Erythroblast (primary cell): ENCODE results near the gene MAN1B1.

Experiments
- DNase-seq, 2 experiments: peaks; one replicate each; lab custom pipeline; 2025; lab: John Stamatoyannopoulos, UW
- GATA1 ChIP-seq: IDR thresholded peaks from 2 replicates; pipeline ENCODE4 v1.6.1; 2011; ENCODE audit warnings: low read depth, mild to moderate bottlenecking, control low read depth, low read length, moderate library complexity
- POLR2A ChIP-seq: IDR thresholded peaks from 2 replicates; pipeline ENCODE4 v1.6.1; 2011; ENCODE audit warnings: mild to moderate bottlenecking, low read length

MAN1B1 gene

DNA sequence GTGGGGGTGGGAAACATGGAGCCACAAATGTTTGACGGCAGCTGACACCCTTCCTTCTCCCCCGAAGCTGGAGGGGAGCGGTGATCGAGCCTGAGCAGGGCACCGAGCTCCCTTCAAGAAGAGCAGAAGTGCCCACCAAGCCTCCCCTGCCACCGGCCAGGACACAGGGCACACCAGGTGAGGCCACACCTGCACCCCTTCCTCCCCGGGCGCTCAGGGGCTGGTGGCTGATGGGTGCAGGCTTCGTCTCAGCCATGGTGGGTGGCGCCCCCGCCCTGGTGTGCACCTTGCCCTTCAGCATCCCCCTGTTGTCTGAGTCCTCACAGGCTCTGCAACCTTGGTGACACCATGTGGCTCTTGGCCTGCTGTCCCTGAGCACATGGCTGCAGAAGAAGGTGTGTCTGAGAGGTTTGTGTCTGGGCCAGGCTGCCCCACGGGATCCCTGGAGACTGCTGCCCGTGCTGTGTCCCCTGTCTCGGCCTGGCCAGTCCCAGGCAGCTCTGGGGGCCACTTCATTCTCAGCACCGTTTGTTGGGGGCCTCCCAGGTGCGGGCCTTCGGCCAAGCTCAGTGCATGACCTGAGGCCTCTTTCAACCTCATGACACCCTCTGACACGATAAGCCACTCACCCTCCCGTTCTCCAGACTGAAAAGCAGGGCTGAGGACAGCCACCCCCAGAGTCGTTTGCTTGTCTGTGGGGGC is 11.1 kb downstream of the MAN1B1 start:
- no peak for DNase-seq
- TF ChIP-seq POLR2A (no peak), GATA1 (no peak)

DNA sequence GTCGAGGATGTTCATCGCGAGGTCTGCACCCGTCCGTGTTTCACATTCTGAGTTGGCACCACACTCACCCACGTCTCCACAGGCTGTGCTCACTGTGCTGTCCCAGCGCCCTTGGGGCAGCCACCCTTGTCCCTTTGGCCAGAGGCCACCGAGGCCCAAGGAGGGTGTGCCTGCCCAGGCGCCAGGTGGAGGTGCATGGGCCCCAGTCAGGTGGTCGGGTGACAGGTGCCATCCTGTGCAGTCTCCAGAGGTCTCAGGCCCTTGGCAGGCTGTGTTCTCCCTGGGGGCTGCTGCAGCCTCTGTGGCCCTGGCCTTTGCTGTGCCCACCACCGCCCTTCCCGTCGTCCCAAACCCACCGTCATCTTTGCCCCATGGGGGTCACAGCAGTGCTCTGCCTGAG is 12.4 kb downstream of the MAN1B1 start:
- TF ChIP-seq GATA1, result no peak
- TF ChIP-seq POLR2A, result no peak

DNA sequence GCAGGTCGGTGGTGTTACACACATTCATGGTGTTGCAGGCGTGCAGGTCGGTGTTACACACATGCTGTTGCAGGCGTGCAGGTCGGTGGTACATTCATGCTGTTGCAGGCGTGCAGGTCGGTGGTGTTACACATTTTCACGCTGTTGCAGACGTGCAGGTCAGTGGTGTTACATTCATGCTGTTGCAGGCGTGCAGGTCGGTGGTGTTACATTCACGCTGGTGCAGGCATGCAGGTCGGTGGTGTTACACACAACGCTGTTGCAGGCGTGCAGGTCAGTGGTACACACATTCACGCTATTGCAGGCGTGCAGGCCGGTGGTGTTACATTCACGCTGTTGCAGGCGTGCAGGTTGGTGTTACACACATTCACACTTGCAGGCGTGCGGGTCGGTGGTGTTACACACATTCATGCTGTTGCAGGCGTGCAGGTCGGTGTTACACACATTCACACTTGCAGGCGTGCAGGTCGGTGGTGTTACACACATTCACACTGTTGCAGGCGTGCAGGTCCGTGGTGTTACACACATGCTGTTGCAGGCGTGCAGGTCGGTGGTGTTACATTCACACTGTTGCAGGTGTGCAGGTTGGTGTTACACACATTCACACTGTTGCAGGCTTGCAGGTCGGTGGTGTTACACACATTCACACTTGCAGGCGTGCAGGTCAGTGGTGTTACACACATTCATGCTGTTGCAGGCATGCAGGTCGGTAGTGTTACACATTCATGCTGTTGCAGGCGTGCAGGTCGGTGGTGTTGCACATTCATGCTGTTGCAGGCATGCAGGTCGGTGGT is 16.6 kb downstream of the MAN1B1 start:
- DNase-seq, result no peak
- no peak for TF ChIP-seq GATA1
- no peak for TF ChIP-seq POLR2A

More for the DNA sequence above, 12.4 kb downstream of the MAN1B1 start:
- no peak for DNase-seq

GRCh38 chr9:137105814-137106661 is 19.3 kb downstream of the MAN1B1 start:
- TF ChIP-seq POLR2A (no peak), GATA1 (no peak)
- no peak for DNase-seq

- TF ChIP-seq GATA1 (no peak), POLR2A (no peak)
- no peak for DNase-seq
These were observed 20.0 kb downstream of the MAN1B1 start for GRCh38 chr9:137106662-137107250.

DNA sequence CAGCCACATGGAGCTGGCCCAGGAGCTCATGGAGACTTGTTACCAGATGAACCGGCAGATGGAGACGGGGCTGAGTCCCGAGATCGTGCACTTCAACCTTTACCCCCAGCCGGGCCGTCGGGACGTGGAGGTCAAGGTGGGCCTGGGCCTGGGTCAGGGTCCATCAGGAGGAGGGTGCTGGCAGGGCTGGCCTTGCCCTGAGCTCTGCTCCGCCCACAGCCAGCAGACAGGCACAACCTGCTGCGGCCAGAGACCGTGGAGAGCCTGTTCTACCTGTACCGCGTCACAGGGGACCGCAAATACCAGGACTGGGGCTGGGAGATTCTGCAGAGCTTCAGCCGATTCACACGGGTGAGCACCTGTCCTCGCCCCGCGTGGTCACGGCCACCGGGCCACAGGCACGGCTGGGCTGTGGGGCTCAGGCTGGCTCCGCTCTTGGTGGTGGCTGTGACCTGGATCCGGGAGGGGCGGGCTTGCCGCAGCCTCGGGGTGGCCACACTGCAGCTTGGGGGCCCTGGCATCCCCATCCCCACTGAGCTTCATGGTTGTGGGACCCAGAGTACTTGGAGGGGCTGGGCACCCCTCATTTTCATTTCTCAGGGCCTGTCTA is 20.6 kb downstream of the MAN1B1 start:
- TF ChIP-seq POLR2A (no peak), GATA1 (no peak)
- DNase-seq, result no peak

- TF ChIP-seq POLR2A (no peak), GATA1 (no peak)
These were observed 21.2 kb downstream of the MAN1B1 start for GRCh38 chr9:137107982-137108381.

GRCh38 chr9:137108608-137109249 is 21.9 kb downstream of the MAN1B1 start:
- TF ChIP-seq GATA1 (no peak), POLR2A (no peak)
- DNase-seq, result no peak

More at GRCh38 chr9:137107982-137108381, 21.2 kb downstream of the MAN1B1 start:
- DNase-seq, result no peak

DNA sequence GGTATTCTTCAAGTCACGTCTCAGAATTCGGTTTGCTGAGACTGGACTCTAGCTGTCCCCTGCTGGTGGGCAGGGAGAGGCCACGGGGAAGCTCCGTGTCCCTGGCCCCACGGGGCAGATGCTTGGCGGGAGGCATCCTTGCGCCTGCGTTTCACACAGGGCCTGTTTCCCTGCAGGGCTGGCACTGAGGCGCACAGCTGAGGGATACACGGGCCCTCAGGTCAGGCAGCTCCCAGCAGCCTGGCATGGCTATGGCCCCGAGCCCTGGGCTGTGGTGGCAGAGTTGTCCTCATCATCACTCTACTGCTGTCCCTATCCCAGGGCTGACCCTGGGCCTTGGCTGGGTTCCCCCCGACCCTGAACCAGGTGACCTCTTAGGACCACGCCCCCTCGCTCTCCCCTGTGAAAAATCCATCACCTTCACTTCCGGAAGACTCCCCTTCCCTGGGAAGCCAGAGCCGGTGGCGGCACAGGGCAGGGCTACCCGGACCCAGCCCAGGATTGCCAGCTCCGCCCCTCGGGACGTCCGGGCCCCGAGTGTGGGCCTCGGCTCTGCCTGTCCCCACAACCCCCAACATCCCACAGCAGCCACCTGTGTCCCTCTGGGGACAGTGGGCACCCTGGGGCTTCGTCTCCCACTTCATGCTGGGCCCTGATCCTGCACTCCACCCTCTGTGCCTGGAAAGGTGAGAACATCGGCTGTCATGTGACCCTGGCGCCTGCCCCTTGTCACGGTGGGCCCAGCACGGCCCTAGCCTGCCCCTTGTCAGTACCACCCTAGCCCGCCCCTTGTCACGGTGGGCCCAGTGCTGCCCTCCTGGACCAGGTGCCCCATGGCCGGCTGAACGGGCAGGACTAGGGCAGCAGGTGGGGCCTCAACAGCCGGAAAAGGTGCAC is 22.7 kb downstream of the MAN1B1 start:
- DNase-seq, result no peak
- TF ChIP-seq POLR2A (no peak), GATA1 (no peak)

- no peak for DNase-seq
- TF ChIP-seq POLR2A, result no peak
- TF ChIP-seq GATA1, result no peak
These were observed 23.5 kb downstream of the MAN1B1 start for GRCh38 chr9:137110147-137110910.

- no peak for DNase-seq
- TF ChIP-seq POLR2A (no peak), GATA1 (no peak)
These were observed 24.4 kb downstream of the MAN1B1 start for GRCh38 chr9:137110911-137111787.
